IMR-90 (cell line): ENCODE data around the gene TGFBRAP1. TPM values are rescaled to one million over a fixed set of nuclear protein-coding genes. Genes with fewer than 3 reads are reported as not detected.

Experiments
- ATAC-seq: fragments of 200-7000 bp; cut with Tn5 transposase; 2 replicates; pipeline ENCODE4 v1.9.1; 2020; ENCODE audit warnings: low read depth, mild to moderate bottlenecking, moderate library complexity
- BruUV-seq: library from RNA; stranded (reverse); fragments of 400-500 nt; replicated peaks from 2 replicates; lab custom pipeline; 2021; lab: Mats Ljungman, UMichigan
- CTCF ChIA-PET: fragments of 300-600 bp; formaldehyde crosslinking; extraction: SDS; loops from one replicate; lab custom pipeline; 2021; ENCODE audit warnings: antibody characterized with exemption; lab: Yijun Ruan, JAX
- POLR2A ChIA-PET: fragments of 300-600 bp; sonication (Branson Sonifier 250); formaldehyde crosslinking; loops from one replicate; lab custom pipeline; 2022; ENCODE audit warnings: antibody characterized with exemption; ENCODE audit not compliant: unreplicated experiment; lab: Charles Lee
- DNase-seq: peaks from one replicate; pipeline ENCODE4 v3.0.0; 2013
- H2AFZ ChIP-seq: replicated peaks from 2 replicates; pipeline ENCODE3; 2013; ENCODE audit warnings: low read length, mild to moderate bottlenecking; ENCODE audit not compliant: poor library complexity
- H2AK5ac ChIP-seq: 2 replicates; pipeline ENCODE4 v1.6.1; 2013; ENCODE audit warnings: low read depth, low read length, inconsistent platforms
- H2AK9ac ChIP-seq: replicated peaks from 2 replicates; pipeline ENCODE3; 2013; ENCODE audit warnings: mild to moderate bottlenecking, low read depth, low read length, moderate library complexity; ENCODE audit not compliant: poor library complexity
- H2BK120ac ChIP-seq: 2 replicates; pipeline ENCODE4 v1.6.1; 2013; ENCODE audit warnings: low read depth, low read length, inconsistent platforms
- H2BK15ac ChIP-seq: 3 replicates; pipeline ENCODE4 v1.6.1; 2013; ENCODE audit warnings: low read depth, low read length, inconsistent platforms
- H2BK20ac ChIP-seq: 2 replicates; pipeline ENCODE4 v1.6.1; 2013; ENCODE audit warnings: low read depth, mild to moderate bottlenecking, inconsistent platforms, low read length, moderate library complexity
- H2BK5ac ChIP-seq: 2 replicates; pipeline ENCODE4 v1.6.1; 2013; ENCODE audit warnings: mild to moderate bottlenecking, low read depth, low read length, inconsistent platforms; ENCODE audit not compliant: poor library complexity, severe bottlenecking
- H3K14ac ChIP-seq: replicated peaks from 2 replicates; pipeline ENCODE4 v1.6.1; 2013; ENCODE audit warnings: low read depth, low read length, inconsistent platforms
- H3K18ac ChIP-seq: 2 replicates; pipeline ENCODE4 v1.6.1; 2013; ENCODE audit warnings: low read depth, low read length, control low read depth
- H3K23ac ChIP-seq: 2 replicates; pipeline ENCODE4 v1.6.1; 2013; ENCODE audit warnings: low read depth, low read length, inconsistent platforms
- H3K27ac ChIP-seq: 2 replicates; pipeline ENCODE4 v1.5.1; 2013; ENCODE audit warnings: mild to moderate bottlenecking, control low read depth, low read length; ENCODE audit not compliant: insufficient read depth
- H3K27me3 ChIP-seq: 2 replicates; pipeline ENCODE4 v1.6.1; 2013; ENCODE audit warnings: low read length; ENCODE audit not compliant: control insufficient read depth, insufficient read depth
- H3K36me3 ChIP-seq: 2 replicates; pipeline ENCODE4 v1.6.1; 2013; ENCODE audit warnings: low read length, mixed read lengths; ENCODE audit not compliant: control insufficient read depth, insufficient read depth
- H3K4ac ChIP-seq: 2 replicates; pipeline ENCODE4 v1.6.1; 2013; ENCODE audit warnings: low read depth, low read length, inconsistent platforms
- H3K4me1 ChIP-seq: 2 replicates; pipeline ENCODE4 v1.6.1; 2013; ENCODE audit warnings: low read length, mixed read lengths; ENCODE audit not compliant: control insufficient read depth, insufficient read depth
- H3K4me2 ChIP-seq: 2 replicates; pipeline ENCODE4 v1.6.1; 2013; ENCODE audit warnings: low read depth, mild to moderate bottlenecking, control low read depth, low read length, moderate library complexity
- H3K4me3 ChIP-seq: 2 replicates; pipeline ENCODE4 v1.5.1; 2013; ENCODE audit warnings: low read depth, mild to moderate bottlenecking, control low read depth, low read length, moderate library complexity; ENCODE audit not compliant: insufficient read depth
- H3K56ac ChIP-seq: 2 replicates; pipeline ENCODE4 v1.6.1; 2013; ENCODE audit warnings: low read length, inconsistent platforms; ENCODE audit not compliant: insufficient read depth; ENCODE audit errors: extremely low read depth
- H3K79me1 ChIP-seq, 2 experiments: 2 replicates each; pipeline ENCODE4 v1.6.1; 2013; ENCODE audit warnings: low read length in 2 of 2, inconsistent platforms in 1 of 2, low read depth in 1 of 2
- H3K9ac ChIP-seq: 2 replicates; pipeline ENCODE4 v1.6.1; 2013; ENCODE audit warnings: low read depth, low read length, control low read depth
- H3K9me1 ChIP-seq: 2 replicates; pipeline ENCODE4 v1.6.1; 2013; ENCODE audit warnings: low read length, inconsistent platforms; ENCODE audit not compliant: insufficient read depth
- H3K9me3 ChIP-seq: 2 replicates; pipeline ENCODE4 v1.6.1; 2013; ENCODE audit warnings: low read length; ENCODE audit not compliant: control insufficient read depth, insufficient read depth
- H4K20me1 ChIP-seq: 2 replicates; pipeline ENCODE4 v1.6.1; 2013; ENCODE audit warnings: low read length, inconsistent platforms; ENCODE audit not compliant: insufficient read depth
- H4K5ac ChIP-seq: 2 replicates; pipeline ENCODE4 v1.6.1; 2013; ENCODE audit warnings: mild to moderate bottlenecking, low read depth, low read length, control low read depth
- H4K8ac ChIP-seq, 2 experiments: 2 replicates each; pipeline ENCODE4 v1.6.1; 2013; ENCODE audit warnings: low read depth in 2 of 2, low read length in 2 of 2, control low read depth in 1 of 2, inconsistent platforms in 1 of 2
- H4K91ac ChIP-seq: 2 replicates; pipeline ENCODE4 v1.6.1; 2013; ENCODE audit warnings: low read depth, low read length, inconsistent platforms; ENCODE audit not compliant: insufficient read depth
- BHLHE40 ChIP-seq: fragments of 150-350 bp; IDR thresholded peaks from 2 replicates; pipeline ENCODE4 v1.6.1; 2016; ENCODE audit warnings: mild to moderate bottlenecking, low read depth, low read length
- CEBPB ChIP-seq: IDR thresholded peaks from 2 replicates; pipeline ENCODE4 v1.6.1; 2012; ENCODE audit warnings: low read depth, low read length, improper control_type of control experiment
- CHD1 ChIP-seq: IDR thresholded peaks from 2 replicates; pipeline ENCODE4 v1.6.1; 2012; ENCODE audit warnings: low read depth, low read length, improper control_type of control experiment
- ELK1 ChIP-seq: fragments of 150-350 bp; IDR thresholded peaks from 2 replicates; pipeline ENCODE4 v1.6.1; 2016; ENCODE audit warnings: low read depth, mild to moderate bottlenecking, low read length, moderate library complexity, borderline replicate concordance
- FOS ChIP-seq: fragments of 150-350 bp; IDR thresholded peaks from 2 replicates; pipeline ENCODE4 v1.6.1; 2016; ENCODE audit warnings: low read depth, low read length
- MAZ ChIP-seq: IDR thresholded peaks from 2 replicates; pipeline ENCODE4 v1.6.1; 2012; ENCODE audit warnings: low read depth, mild to moderate bottlenecking, low read length, improper control_type of control experiment, moderate library complexity, borderline replicate concordance
- POLR2A ChIP-seq: IDR thresholded peaks from 2 replicates; pipeline ENCODE4 v1.6.1; 2012; ENCODE audit warnings: mild to moderate bottlenecking, low read depth, low read length
- RCOR1 ChIP-seq: IDR thresholded peaks from 2 replicates; pipeline ENCODE4 v1.6.1; 2012; ENCODE audit warnings: mild to moderate bottlenecking, low read length, improper control_type of control experiment; ENCODE audit not compliant: insufficient replicate concordance
- SMC3 ChIP-seq: fragments of 150-350 bp; IDR thresholded peaks from 2 replicates; pipeline ENCODE4 v1.6.1; 2016; ENCODE audit warnings: low read depth, mild to moderate bottlenecking, antibody characterized with exemption, low read length, moderate library complexity
- USF2 ChIP-seq: fragments of 150-350 bp; IDR thresholded peaks from 2 replicates; pipeline ENCODE4 v1.6.1; 2017; ENCODE audit warnings: mild to moderate bottlenecking, antibody characterized with exemption, low read length, low read depth
- WGBS, 2 experiments: methylation state at CpG; one replicate each; pipeline versions ENCODE4 v1.1.5 to v1.1.7; 2013; ENCODE audit warnings: missing lambda C conversion rate in 2 of 2; ENCODE audit not compliant: insufficient read length in 1 of 2; ENCODE audit errors: extremely low coverage in 2 of 2; 5-methylcytosine and 5-hydroxymethylcytosine counted together
- dilution Hi-C: fragments of 300-500 bp; cut with HindIII; formaldehyde crosslinking; loops from one replicate; pipeline ENCODE4 v1.14.3; 2018; ENCODE audit warnings: low sequenced_read_pairs; ENCODE audit not compliant: unreplicated experiment
- in situ Hi-C: fragments of 300-500 bp; cut with MboI; formaldehyde crosslinking; loops from 3 replicates; pipeline ENCODE4 v1.14.3; 2019; ENCODE audit warnings: low sequenced_read_pairs, inconsistent platforms, mixed read lengths
- intact Hi-C: fragments of 100-400 bp; cut with micrococcal nuclease; formaldehyde crosslinking; loops from 2 replicates; pipeline ENCODE4 v1.10.0; 2022
- polyA plus RNA-seq, 3 experiments: library from polyadenylated mRNA; depleted of rRNA; stranded (reverse); fragments of >200 nt; gene quantifications; 2 replicates each; pipeline ENCODE4 v1.2.3, GENCODE V29; 2012; ENCODE audit warnings: low replicate concordance in 1 of 3
- total RNA-seq: library from RNA; depleted of rRNA; stranded (reverse); fragments of >200 nt; gene quantifications from 2 replicates; pipeline ENCODE4 v1.2.3, GENCODE V29; 2012

Gene TGFBRAP1
- total and polyA plus RNA-seq, 2 of the 4 experiments (the other 2 are of a cell fraction): 7.2 to 10.4 TPM

GRCh38 chr2:105271393-105272045 lies 58.0 kb downstream of the TGFBRAP1 start:
- no peak for DNase-seq
- Histone ChIP-seq H4K5ac (no peak overlapping the region), H3K9me1 (no peaks in the 10 kb centered on the region; the same call in 1 of the 2 replicates), H3K18ac (no peak overlapping the region), H3K4me1 (no peaks in the 10 kb centered on the region), H3K56ac (no peak overlapping the region), H4K8ac (no peak overlapping the region), H2AK9ac (no peak overlapping the region), H2AK5ac (no peak overlapping the region), H4K20me1 (no peaks in the 10 kb centered on the region), H3K27me3 (no peaks in the 10 kb centered on the region), H3K9ac (no peak overlapping the region), H2AFZ (no peak overlapping the region), H3K23ac (no peak overlapping the region), H3K4me2 (no peak overlapping the region), H3K14ac (no peak overlapping the region), H3K79me1 (no peaks in the 10 kb centered on the region), H4K91ac (no peak overlapping the region), H2BK5ac (no peak overlapping the region), H2BK15ac (no peak overlapping the region), H3K4me3 (no peak overlapping the region), H3K36me3 (peaks cover 58% of the 10 kb centered on the region), H3K27ac (no peak overlapping the region), H2BK20ac (no peak overlapping the region), H3K4ac (no peak overlapping the region), H3K9me3 (no peaks in the 10 kb centered on the region), H2BK120ac (no peak overlapping the region)
- BruUV-seq: no TSS peak
- ChIA-PET CTCF (no interaction called here), POLR2A (no interaction called here)
- in situ Hi-C loops (no loop called here), dilution Hi-C loops (no loop called here), intact Hi-C loops (no loop called here)
- 100% methylated on average over 3 of the region's 14 CpGs; no CpG with 5 or more reads in 1 of the 2 experiments for WGBS, 2 experiments
- TF ChIP-seq MAZ (no peak), SMC3 (no peak), FOS (no peak), ELK1 (no peak), POLR2A (no peak), BHLHE40 (no peak), CEBPB (no peak), USF2 (no peak), RCOR1 (no peak), CHD1 (no peak)
- ATAC-seq: no peak
